ENCODE results near the gene MEA1.

The MEA1 gene

GRCh38 chr6:42974919-42975505 lies 38.7 kb downstream of the MEA1 start:
- CTCF ChIA-PET, result interaction anchor here (0.6 to 3.2 kb wide), 6 partner anchors 11 to 249 kb away, joined by 3 to 20 read pairs (median 3); no protein-coding TSS in a partner anchor
- Histone ChIP-seq H3K27ac (ENCODE audit: extremely low read depth, low read depth, low read length) (no peak overlapping the region), H3K9me3 (ENCODE audit: control insufficient read depth, insufficient read depth, low read depth, low read length) (no peaks in the 10 kb centered on the region)

GRCh38 chr6:42973926-42974325 lies 39.8 kb downstream of the MEA1 start:
- no peaks in the 10 kb centered on the region for H3K9me3 ChIP-seq (ENCODE audit: control insufficient read depth, insufficient read depth, low read depth, low read length)
- no peaks in the 10 kb centered on the region for H3K4me1 ChIP-seq (ENCODE audit: control insufficient read depth, insufficient read depth, low read length)
- H3K36me3 ChIP-seq (ENCODE audit: control insufficient read depth in 2 of 2, insufficient read depth in 1 of 2, low read length in 2 of 2), result peaks cover 12 to 18% of the 10 kb centered on the region in 2 experiments; a peak in 2 of 3 replicates
- ChIA-PET POLR2A (interaction anchor here (0.5 to 3.2 kb wide), 4 partner anchors 10 to 247 kb away, joined by 3 to 29 read pairs (median 7); partner anchors contain the start of genes CNPY3 and PPP2R5D), CTCF (interaction anchor here (0.8 to 3.2 kb wide), 4 partner anchors 10 to 170 kb away, joined by 3 to 20 read pairs (median 3); no protein-coding TSS in a partner anchor)
- H3K27ac ChIP-seq (ENCODE audit: extremely low read depth, low read depth, low read length), result no peak overlapping the region
- TF ChIP-seq EGR2 (tag by site-specific recombination; IDR thresholded peaks at IDR 0.05; ENCODE audit: low read depth) (peak; percentile 40; the same call in 1 of the 2 replicates), ZNF561 (tag by site-specific recombination; IDR thresholded peaks at IDR 0.05; ENCODE audit: borderline replicate concordance) (no peak), ZNF335 (tag by site-specific recombination; conservative IDR thresholded peaks at IDR 0.05) (no peak)
- H3K4me3 ChIP-seq (ENCODE audit: low read depth, low read length), result no peak overlapping the region

More at GRCh38 chr6:42974919-42975505, 38.7 kb downstream of the MEA1 start:
- H3K36me3 ChIP-seq (ENCODE audit: control insufficient read depth in 2 of 2, insufficient read depth in 1 of 2, low read length in 2 of 2), result peaks cover 10 to 12% of the 10 kb centered on the region in 2 experiments; a peak in 2 of 3 replicates
- no peaks in the 10 kb centered on the region for H3K4me1 ChIP-seq (ENCODE audit: control insufficient read depth, insufficient read depth, low read length)
- no peak overlapping the region for H3K4me3 ChIP-seq (ENCODE audit: low read depth, low read length)
- TF ChIP-seq PATZ1 (tag by site-specific recombination; IDR thresholded peaks at IDR 0.05) (no peak), ZBTB6 (tag by site-specific recombination; IDR thresholded peaks at IDR 0.05) (peak; percentile 65)
- POLR2A ChIA-PET, result interaction anchor here (0.6 to 3.2 kb wide), 8 partner anchors 9 to 101 kb away, joined by 3 to 29 read pairs (median 4); partner anchors contain the start of genes CNPY3 and PPP2R5D

GRCh38 chr6:42971746-42972327 lies 41.9 kb downstream of the MEA1 start:
- TF ChIP-seq REPIN1 (tag by site-specific recombination; IDR thresholded peaks at IDR 0.05; ENCODE audit: low read depth), result no peak
- no peak for TF ChIP-seq ZNF629 (tag by site-specific recombination; IDR thresholded peaks at IDR 0.05)
- no peak for TF ChIP-seq ZBTB8A (tag by site-specific recombination; IDR thresholded peaks at IDR 0.05)
- no peak for TF ChIP-seq ZNF501 (tag by site-specific recombination; IDR thresholded peaks at IDR 0.05)
- no peak for TF ChIP-seq INSM2 (tag by site-specific recombination; IDR thresholded peaks at IDR 0.05)
- TF ChIP-seq ZNF214 (tag by site-specific recombination; IDR thresholded peaks at IDR 0.05; ENCODE audit: borderline replicate concordance), result no peak
- no peak for TF ChIP-seq ZNF24 (tag by site-specific recombination; IDR thresholded peaks at IDR 0.05)
- TF ChIP-seq ZNF324 (tag by site-specific recombination; IDR thresholded peaks at IDR 0.05), result no peak
- TF ChIP-seq ZNF423 (tag by site-specific recombination; IDR thresholded peaks at IDR 0.05), result no peak
- no peak for TF ChIP-seq KLF1 (tag by site-specific recombination; IDR thresholded peaks at IDR 0.05)
- no peak for TF ChIP-seq ZSCAN16 (tag by site-specific recombination; IDR thresholded peaks at IDR 0.05)
- no peak for TF ChIP-seq ZNF132 (tag by site-specific recombination; IDR thresholded peaks at IDR 0.05; ENCODE audit: borderline replicate concordance)
- TF ChIP-seq KLF7 (tag by site-specific recombination; IDR thresholded peaks at IDR 0.05; ENCODE audit: borderline replicate concordance), result no peak
- no peak for TF ChIP-seq ZNF280C (tag by site-specific recombination; IDR thresholded peaks at IDR 0.05)
- no peak for TF ChIP-seq ZNF184 (tag by site-specific recombination; IDR thresholded peaks at IDR 0.05)
- no peak for TF ChIP-seq ZNF670 (tag by site-specific recombination; IDR thresholded peaks at IDR 0.05; ENCODE audit: low read depth)
- TF ChIP-seq TCF7L2 (IDR thresholded peaks at IDR 0.05; ENCODE audit: borderline replicate concordance, low read depth, low read length), result no peak
- no peak for TF ChIP-seq ZNF121 (tag by site-specific recombination; IDR thresholded peaks at IDR 0.05)
- no peak overlapping the region for H3K4me3 ChIP-seq (ENCODE audit: low read depth, low read length)
- CTCF ChIA-PET, result interaction anchor here (0.9 to 3.2 kb wide), 4 partner anchors 8 to 362 kb away, joined by 3 to 20 read pairs (median 6); no protein-coding TSS in a partner anchor
- H3K36me3 ChIP-seq (ENCODE audit: control insufficient read depth in 2 of 2, insufficient read depth in 1 of 2, low read length in 2 of 2), result peaks cover 4 to 28% of the 10 kb centered on the region in 2 experiments; a peak in 2 of 3 replicates
- no peaks in the 10 kb centered on the region for H3K4me1 ChIP-seq (ENCODE audit: control insufficient read depth, insufficient read depth, low read length)
- no peaks in the 10 kb centered on the region for H3K9me3 ChIP-seq (ENCODE audit: control insufficient read depth, insufficient read depth, low read depth, low read length)
- POLR2A ChIA-PET, result interaction anchor here (0.5 to 4.2 kb wide), 5 partner anchors 12 to 43 kb away, joined by 4 to 20 read pairs (median 5); partner anchors contain the start of genes KLHDC3 and PPP2R5D
- H3K27ac ChIP-seq (ENCODE audit: extremely low read depth, low read depth, low read length), result no peak overlapping the region
